GM12878 (cell line): ENCODE results near the gene PRKAR2B. TPM values are rescaled to one million over a fixed set of nuclear protein-coding genes. Genes with fewer than 3 reads are reported as not detected.

Experiments
- E2F4 ChIP-seq: IDR thresholded peaks from 2 replicates; pipeline ENCODE4 v1.6.1; 2012; ENCODE audit warnings: low read depth, low read length, improper control_type of control experiment
- ETV6 ChIP-seq, 2 experiments: fragments of 450-650 bp in 1 of 2; IDR thresholded peaks in 1 of 2; conservative IDR thresholded peaks in 1 of 2; 2 replicates each; pipeline ENCODE4 v1.6.1; 2014; ENCODE audit warnings: antibody characterized with exemption in 1 of 2, borderline replicate concordance in 1 of 2, low read depth in 1 of 2, mild to moderate bottlenecking in 1 of 2, moderate library complexity in 1 of 2
- NFYB ChIP-seq: IDR thresholded peaks from 2 replicates; pipeline ENCODE4 v1.6.1; 2011; ENCODE audit warnings: low read depth, mild to moderate bottlenecking, low read length, improper control_type of control experiment, moderate library complexity; ENCODE audit not compliant: insufficient read depth
- SKIL ChIP-seq: fragments of 450-650 bp; IDR thresholded peaks from 2 replicates; pipeline ENCODE4 v1.6.1; 2017; ENCODE audit warnings: mild to moderate bottlenecking, low read depth, inconsistent platforms; ENCODE audit not compliant: poor library complexity, severe bottlenecking
- ZBTB40 ChIP-seq: fragments of 450-650 bp; IDR thresholded peaks from 2 replicates; pipeline ENCODE4 v1.6.1; 2016; ENCODE audit warnings: mild to moderate bottlenecking, moderate library complexity, borderline replicate concordance
- polyA plus RNA-seq, 11 experiments: library from polyadenylated mRNA; depleted of rRNA in 4 of 11; unstranded in 6 of 11; stranded (reverse) in 5 of 11; fragments of >200 nt; fragmentation: Nextera tagmentation in 4 of 11; fragmentation: Illumina TruSeq in 1 of 11; extraction: Ambion mirVana in 4 of 11; extraction: Trizol in 1 of 11; gene quantifications; 1 replicate in 1 of 11; 2 replicates in 10 of 11; pipeline versions ENCODE4 v1.2.1 to v1.2.3, GENCODE V29; 2011 to 2016; ENCODE audit warnings: inconsistent platforms in 2 of 11, missing spikeins in 2 of 11, low read depth in 1 of 11
- total RNA-seq, 4 experiments: library from RNA; depleted of rRNA in 3 of 4; stranded (reverse); fragments of >200 nt in 3 of 4; fragmentation: Illumina TruSeq in 1 of 4; extraction: Trizol in 1 of 4; gene quantifications; 2 replicates each; pipeline versions ENCODE4 v1.2.1 to v1.2.3, GENCODE V29; 2013 to 2021

PRKAR2B gene
- total and polyA plus RNA-seq, 10 of the 15 experiments (the other 5 are each of a cell fraction or from before 2014, with no cell fraction given), result 0.01 to 0.18 (median 0.04) TPM; not detected in 4

GRCh38 chr7:107104801-107105200 is 60.3 kb downstream of the PRKAR2B start (continued):
- TF ChIP-seq ZBTB40 (no peak), E2F4 (no peak), SKIL (no peak), ETV6 (conservative IDR thresholded peaks at IDR 0.05 in 1 of 2, IDR thresholded peaks at IDR 0.05 in 1 of 2; ENCODE audit: borderline replicate concordance in 1 of 2, low read depth in 1 of 2) (no peak), NFYB (no peak)
